Hematopoietic multipotent progenitor cell treated with erythropoietin and hydrocortisone succinate and interleukin-3 and kit ligand, for 6 days (in vitro differentiated cells): ENCODE data around the gene KCNJ11.

Experiments used
- DNase-seq: peaks from one replicate; pipeline ENCODE4 v3.0.0-alpha.2; 2015

The KCNJ11 gene

GRCh38 chr11:17408026-17408425 lies 19.6 kb upstream of the KCNJ11 start:
- no peak for DNase-seq

- DNase-seq: no peak
These were observed 19.1 kb upstream of the KCNJ11 start for GRCh38 chr11:17407575-17407974.

- DNase-seq: no peak
These were observed 18.3 kb upstream of the KCNJ11 start for GRCh38 chr11:17406818-17407149.

- no peak for DNase-seq
These were observed 17.8 kb upstream of the KCNJ11 start for GRCh38 chr11:17406082-17406817.

- DNase-seq: no peak
These were observed 17.0 kb upstream of the KCNJ11 start for GRCh38 chr11:17405232-17406005.

GRCh38 chr11:17403980-17404759 lies 15.7 kb upstream of the KCNJ11 start:
- no peak for DNase-seq

GRCh38 chr11:17402486-17402885 lies 14.0 kb upstream of the KCNJ11 start:
- no peak for DNase-seq

- DNase-seq: no peak
These were observed 13.4 kb upstream of the KCNJ11 start for GRCh38 chr11:17401841-17402240.

- no peak for DNase-seq
These were observed 12.9 kb upstream of the KCNJ11 start for GRCh38 chr11:17401316-17401715.

- no peak for DNase-seq
These were observed 11.8 kb upstream of the KCNJ11 start for GRCh38 chr11:17400048-17400775.

GRCh38 chr11:17399236-17399635 lies 10.8 kb upstream of the KCNJ11 start:
- no peak for DNase-seq

GRCh38 chr11:17397311-17398002 lies 9.0 kb upstream of the KCNJ11 start:
- no peak for DNase-seq

- DNase-seq: no peak
These were observed 8.3 kb upstream of the KCNJ11 start for GRCh38 chr11:17396598-17397310.

- DNase-seq: no peak
These were observed 7.5 kb upstream of the KCNJ11 start for GRCh38 chr11:17395978-17396377.

- DNase-seq: no peak
These were observed 7.1 kb upstream of the KCNJ11 start for GRCh38 chr11:17395554-17395961.

GRCh38 chr11:17394743-17395390 lies 6.4 kb upstream of the KCNJ11 start:
- no peak for DNase-seq

- DNase-seq: no peak
These were observed 5.0 kb upstream of the KCNJ11 start for GRCh38 chr11:17393472-17393871.

GRCh38 chr11:17392872-17393271 lies 4.4 kb upstream of the KCNJ11 start:
- DNase-seq: no peak

GRCh38 chr11:17391493-17392355 lies 3.3 kb upstream of the KCNJ11 start:
- no peak for DNase-seq
